HG03025 (cell line): ENCODE measurements around the gene ADGRG4.

Experiments used
- ATAC-seq: cut with Tn5 transposase; IDR thresholded peaks from one replicate; pipeline ENCODE4 v1.9.1; 2021; ENCODE audit warnings: mild to moderate bottlenecking, moderate library complexity; ENCODE audit not compliant: unreplicated experiment, low FRiP score

The ADGRG4 gene

GRCh38 chrX:136303041-136303440 lies 2.3 kb downstream of the ADGRG4 start:
- no peak for ATAC-seq

- no peak for ATAC-seq
These were observed 3.7 kb downstream of the ADGRG4 start for GRCh38 chrX:136304493-136304892.

GRCh38 chrX:136306182-136306581 lies 5.4 kb downstream of the ADGRG4 start:
- no peak for ATAC-seq

- no peak for ATAC-seq
These were observed 6.7 kb downstream of the ADGRG4 start for GRCh38 chrX:136307471-136307870.

GRCh38 chrX:136310411-136310810 lies 9.6 kb downstream of the ADGRG4 start:
- no peak for ATAC-seq

GRCh38 chrX:136318156-136318555 lies 17.4 kb downstream of the ADGRG4 start:
- ATAC-seq: no peak

- ATAC-seq: no peak
These were observed 18.3 kb downstream of the ADGRG4 start for GRCh38 chrX:136318895-136319597.

GRCh38 chrX:136319600-136319999 lies 18.8 kb downstream of the ADGRG4 start:
- no peak for ATAC-seq

- ATAC-seq: no peak
These were observed 20.8 kb downstream of the ADGRG4 start for GRCh38 chrX:136321532-136321931.

GRCh38 chrX:136322064-136322463 lies 21.3 kb downstream of the ADGRG4 start:
- no peak for ATAC-seq

GRCh38 chrX:136325377-136325776 lies 24.6 kb downstream of the ADGRG4 start:
- ATAC-seq: no peak

- no peak for ATAC-seq
These were observed 28.2 kb downstream of the ADGRG4 start for GRCh38 chrX:136328933-136329332.

- ATAC-seq: no peak
These were observed 35.9 kb downstream of the ADGRG4 start for GRCh38 chrX:136336623-136337022.

- ATAC-seq: no peak
These were observed 38.9 kb downstream of the ADGRG4 start for GRCh38 chrX:136339702-136340101.

GRCh38 chrX:136344320-136344719 lies 43.6 kb downstream of the ADGRG4 start:
- ATAC-seq: no peak

GRCh38 chrX:136346506-136346905 lies 45.7 kb downstream of the ADGRG4 start:
- ATAC-seq: no peak

- no peak for ATAC-seq
These were observed 46.9 kb downstream of the ADGRG4 start for GRCh38 chrX:136347706-136348105.

- no peak for ATAC-seq
These were observed 52.8 kb downstream of the ADGRG4 start for GRCh38 chrX:136353526-136354093.

GRCh38 chrX:136354201-136354600 lies 53.4 kb downstream of the ADGRG4 start:
- no peak for ATAC-seq

GRCh38 chrX:136369377-136369776 lies 68.6 kb downstream of the ADGRG4 start:
- no peak for ATAC-seq

GRCh38 chrX:136376713-136377112 lies 76.0 kb downstream of the ADGRG4 start:
- no peak for ATAC-seq

- no peak for ATAC-seq
These were observed 79.4 kb downstream of the ADGRG4 start for GRCh38 chrX:136380010-136380769.
